HEK293 (cell line): ENCODE data around the gene TERC.

ENCODE experiments used
- FEZF1 ChIP-seq: fragments of 450-650 bp; formaldehyde crosslinking; IDR thresholded peaks from 2 replicates; pipeline ENCODE4 v1.5.1; 2016; ENCODE audit warnings: missing biosample characterization, missing genetic modification characterization
- IKZF3 ChIP-seq: fragments of 450-650 bp; IDR thresholded peaks from 2 replicates; pipeline ENCODE4 v1.5.0; 2018; ENCODE audit warnings: missing biosample characterization, mild to moderate bottlenecking, missing genetic modification characterization, moderate library complexity
- PRDM1 ChIP-seq: fragments of 450-650 bp; formaldehyde crosslinking; IDR thresholded peaks from 2 replicates; pipeline ENCODE4; 2016; ENCODE audit warnings: missing biosample characterization, missing genetic modification characterization
- PRDM10 ChIP-seq: fragments of 450-650 bp; formaldehyde crosslinking; IDR thresholded peaks from 2 replicates; pipeline ENCODE4 v1.5.1; 2016; ENCODE audit warnings: missing biosample characterization, missing genetic modification characterization
- ZBTB21 ChIP-seq: fragments of 450-650 bp; formaldehyde crosslinking; IDR thresholded peaks from 2 replicates; pipeline ENCODE4 v1.5.1; 2017; ENCODE audit warnings: missing biosample characterization, missing genetic modification characterization
- ZFP37 ChIP-seq: fragments of 450-650 bp; formaldehyde crosslinking; IDR thresholded peaks from 2 replicates; pipeline ENCODE4 v1.5.1; 2016; ENCODE audit warnings: missing biosample characterization, missing genetic modification characterization
- ZFP69B ChIP-seq: fragments of 450-650 bp; formaldehyde crosslinking; IDR thresholded peaks from 2 replicates; pipeline ENCODE4 v1.5.1; 2016; ENCODE audit warnings: missing biosample characterization, missing genetic modification characterization
- ZNF174 ChIP-seq: fragments of 450-650 bp; formaldehyde crosslinking; IDR thresholded peaks from 2 replicates; pipeline ENCODE4 v1.5.0; 2017; ENCODE audit warnings: missing biosample characterization, mild to moderate bottlenecking, missing genetic modification characterization
- ZNF610 ChIP-seq: fragments of 450-650 bp; formaldehyde crosslinking; IDR thresholded peaks from 2 replicates; pipeline ENCODE4 v1.5.1; 2016; ENCODE audit warnings: missing biosample characterization, missing genetic modification characterization, borderline replicate concordance
- ZNF664 ChIP-seq: fragments of 450-650 bp; formaldehyde crosslinking; IDR thresholded peaks from 2 replicates; pipeline ENCODE4 v1.5.1; 2016; ENCODE audit warnings: missing biosample characterization, missing genetic modification characterization
- TF ChIP-seq, protein P1 (sequence below): fragments of 450-650 bp; formaldehyde crosslinking; IDR thresholded peaks from 2 replicates; pipeline ENCODE4 v1.5.1; 2016; ENCODE audit warnings: missing biosample characterization, missing genetic modification characterization
- TF ChIP-seq, protein P2 (sequence below): fragments of 450-650 bp; formaldehyde crosslinking; IDR thresholded peaks from 2 replicates; pipeline ENCODE4 v1.5.1; 2016; ENCODE audit warnings: missing biosample characterization, missing genetic modification characterization
- TF ChIP-seq, protein P3 (sequence below): fragments of 450-650 bp; formaldehyde crosslinking; IDR thresholded peaks from 2 replicates; pipeline ENCODE4 v1.5.1; 2016; ENCODE audit warnings: missing biosample characterization, missing genetic modification characterization
- TF ChIP-seq, protein P4 (sequence below): fragments of 450-650 bp; formaldehyde crosslinking; conservative IDR thresholded peaks from 2 replicates; pipeline ENCODE4 v1.5.1; 2016; ENCODE audit warnings: low read depth, missing biosample characterization, missing genetic modification characterization
- TF ChIP-seq, protein P5 (sequence below): fragments of 450-650 bp; formaldehyde crosslinking; conservative IDR thresholded peaks from 2 replicates; pipeline ENCODE4 v1.5.1; 2016; ENCODE audit warnings: low read depth, missing biosample characterization, missing genetic modification characterization

The TERC gene

GRCh38 chr3:169771497-169772304, 6.8 kb upstream of the TERC start (continued):
- 0 out of 2 replicates have a peak, but pooled peaks have one; percentile 30 for TF ChIP-seq PRDM10
- TF ChIP-seq ZNF174: no peak
- TF ChIP-seq ZFP69B (tag by site-specific recombination): peak; percentile 58; the same call in 1 of the 2 replicates
- TF ChIP-seq FEZF1 (tag by site-specific recombination): peak; percentile 44; the same call in 1 of the 2 replicates
- 0 out of 2 replicates have a peak, but pooled peaks have one; percentile 42 for TF ChIP-seq ZNF610 (tag by site-specific recombination)
- TF ChIP-seq IKZF3 (tag by site-specific recombination): 0 out of 2 replicates have a peak, but pooled peaks have one; percentile 29
- TF ChIP-seq, protein P1, sequence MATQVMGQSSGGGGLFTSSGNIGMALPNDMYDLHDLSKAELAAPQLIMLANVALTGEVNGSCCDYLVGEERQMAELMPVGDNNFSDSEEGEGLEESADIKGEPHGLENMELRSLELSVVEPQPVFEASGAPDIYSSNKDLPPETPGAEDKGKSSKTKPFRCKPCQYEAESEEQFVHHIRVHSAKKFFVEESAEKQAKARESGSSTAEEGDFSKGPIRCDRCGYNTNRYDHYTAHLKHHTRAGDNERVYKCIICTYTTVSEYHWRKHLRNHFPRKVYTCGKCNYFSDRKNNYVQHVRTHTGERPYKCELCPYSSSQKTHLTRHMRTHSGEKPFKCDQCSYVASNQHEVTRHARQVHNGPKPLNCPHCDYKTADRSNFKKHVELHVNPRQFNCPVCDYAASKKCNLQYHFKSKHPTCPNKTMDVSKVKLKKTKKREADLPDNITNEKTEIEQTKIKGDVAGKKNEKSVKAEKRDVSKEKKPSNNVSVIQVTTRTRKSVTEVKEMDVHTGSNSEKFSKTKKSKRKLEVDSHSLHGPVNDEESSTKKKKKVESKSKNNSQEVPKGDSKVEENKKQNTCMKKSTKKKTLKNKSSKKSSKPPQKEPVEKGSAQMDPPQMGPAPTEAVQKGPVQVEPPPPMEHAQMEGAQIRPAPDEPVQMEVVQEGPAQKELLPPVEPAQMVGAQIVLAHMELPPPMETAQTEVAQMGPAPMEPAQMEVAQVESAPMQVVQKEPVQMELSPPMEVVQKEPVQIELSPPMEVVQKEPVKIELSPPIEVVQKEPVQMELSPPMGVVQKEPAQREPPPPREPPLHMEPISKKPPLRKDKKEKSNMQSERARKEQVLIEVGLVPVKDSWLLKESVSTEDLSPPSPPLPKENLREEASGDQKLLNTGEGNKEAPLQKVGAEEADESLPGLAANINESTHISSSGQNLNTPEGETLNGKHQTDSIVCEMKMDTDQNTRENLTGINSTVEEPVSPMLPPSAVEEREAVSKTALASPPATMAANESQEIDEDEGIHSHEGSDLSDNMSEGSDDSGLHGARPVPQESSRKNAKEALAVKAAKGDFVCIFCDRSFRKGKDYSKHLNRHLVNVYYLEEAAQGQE: no peak; the same call in 1 of the 2 replicates
- no peak; the same call in 1 of the 2 replicates for TF ChIP-seq ZFP37 (tag by site-specific recombination)
- TF ChIP-seq ZNF664: 0 out of 2 replicates have a peak, but pooled peaks have one; percentile 12
- TF ChIP-seq, protein P2, sequence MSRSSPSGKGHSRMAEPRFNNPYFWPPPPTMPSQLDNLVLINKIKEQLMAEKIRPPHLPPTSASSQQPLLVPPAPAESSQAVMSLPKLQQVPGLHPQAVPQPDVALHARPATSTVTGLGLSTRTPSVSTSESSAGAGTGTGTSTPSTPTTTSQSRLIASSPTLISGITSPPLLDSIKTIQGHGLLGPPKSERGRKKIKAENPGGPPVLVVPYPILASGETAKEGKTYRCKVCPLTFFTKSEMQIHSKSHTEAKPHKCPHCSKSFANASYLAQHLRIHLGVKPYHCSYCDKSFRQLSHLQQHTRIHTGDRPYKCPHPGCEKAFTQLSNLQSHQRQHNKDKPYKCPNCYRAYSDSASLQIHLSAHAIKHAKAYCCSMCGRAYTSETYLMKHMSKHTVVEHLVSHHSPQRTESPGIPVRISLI: peak; percentile 97
- TF ChIP-seq ZBTB21 (tag by site-specific recombination): 0 out of 2 replicates have a peak, but pooled peaks have one; percentile 50
- TF ChIP-seq, protein P3, sequence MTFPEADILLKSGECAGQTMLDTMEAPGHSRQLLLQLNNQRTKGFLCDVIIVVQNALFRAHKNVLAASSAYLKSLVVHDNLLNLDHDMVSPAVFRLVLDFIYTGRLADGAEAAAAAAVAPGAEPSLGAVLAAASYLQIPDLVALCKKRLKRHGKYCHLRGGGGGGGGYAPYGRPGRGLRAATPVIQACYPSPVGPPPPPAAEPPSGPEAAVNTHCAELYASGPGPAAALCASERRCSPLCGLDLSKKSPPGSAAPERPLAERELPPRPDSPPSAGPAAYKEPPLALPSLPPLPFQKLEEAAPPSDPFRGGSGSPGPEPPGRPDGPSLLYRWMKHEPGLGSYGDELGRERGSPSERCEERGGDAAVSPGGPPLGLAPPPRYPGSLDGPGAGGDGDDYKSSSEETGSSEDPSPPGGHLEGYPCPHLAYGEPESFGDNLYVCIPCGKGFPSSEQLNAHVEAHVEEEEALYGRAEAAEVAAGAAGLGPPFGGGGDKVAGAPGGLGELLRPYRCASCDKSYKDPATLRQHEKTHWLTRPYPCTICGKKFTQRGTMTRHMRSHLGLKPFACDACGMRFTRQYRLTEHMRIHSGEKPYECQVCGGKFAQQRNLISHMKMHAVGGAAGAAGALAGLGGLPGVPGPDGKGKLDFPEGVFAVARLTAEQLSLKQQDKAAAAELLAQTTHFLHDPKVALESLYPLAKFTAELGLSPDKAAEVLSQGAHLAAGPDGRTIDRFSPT (tag by site-specific recombination): peak; percentile 53; the same call in 1 of the 2 replicates
- TF ChIP-seq, protein P4, sequence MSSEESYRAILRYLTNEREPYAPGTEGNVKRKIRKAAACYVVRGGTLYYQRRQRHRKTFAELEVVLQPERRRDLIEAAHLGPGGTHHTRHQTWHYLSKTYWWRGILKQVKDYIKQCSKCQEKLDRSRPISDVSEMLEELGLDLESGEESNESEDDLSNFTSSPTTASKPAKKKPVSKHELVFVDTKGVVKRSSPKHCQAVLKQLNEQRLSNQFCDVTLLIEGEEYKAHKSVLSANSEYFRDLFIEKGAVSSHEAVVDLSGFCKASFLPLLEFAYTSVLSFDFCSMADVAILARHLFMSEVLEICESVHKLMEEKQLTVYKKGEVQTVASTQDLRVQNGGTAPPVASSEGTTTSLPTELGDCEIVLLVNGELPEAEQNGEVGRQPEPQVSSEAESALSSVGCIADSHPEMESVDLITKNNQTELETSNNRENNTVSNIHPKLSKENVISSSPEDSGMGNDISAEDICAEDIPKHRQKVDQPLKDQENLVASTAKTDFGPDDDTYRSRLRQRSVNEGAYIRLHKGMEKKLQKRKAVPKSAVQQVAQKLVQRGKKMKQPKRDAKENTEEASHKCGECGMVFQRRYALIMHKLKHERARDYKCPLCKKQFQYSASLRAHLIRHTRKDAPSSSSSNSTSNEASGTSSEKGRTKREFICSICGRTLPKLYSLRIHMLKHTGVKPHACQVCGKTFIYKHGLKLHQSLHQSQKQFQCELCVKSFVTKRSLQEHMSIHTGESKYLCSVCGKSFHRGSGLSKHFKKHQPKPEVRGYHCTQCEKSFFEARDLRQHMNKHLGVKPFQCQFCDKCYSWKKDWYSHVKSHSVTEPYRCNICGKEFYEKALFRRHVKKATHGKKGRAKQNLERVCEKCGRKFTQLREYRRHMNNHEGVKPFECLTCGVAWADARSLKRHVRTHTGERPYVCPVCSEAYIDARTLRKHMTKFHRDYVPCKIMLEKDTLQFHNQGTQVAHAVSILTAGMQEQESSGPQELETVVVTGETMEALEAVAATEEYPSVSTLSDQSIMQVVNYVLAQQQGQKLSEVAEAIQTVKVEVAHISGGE (tag by site-specific recombination): 0 out of 2 replicates have a peak, but pooled peaks have one; percentile 12
- TF ChIP-seq, protein P5, sequence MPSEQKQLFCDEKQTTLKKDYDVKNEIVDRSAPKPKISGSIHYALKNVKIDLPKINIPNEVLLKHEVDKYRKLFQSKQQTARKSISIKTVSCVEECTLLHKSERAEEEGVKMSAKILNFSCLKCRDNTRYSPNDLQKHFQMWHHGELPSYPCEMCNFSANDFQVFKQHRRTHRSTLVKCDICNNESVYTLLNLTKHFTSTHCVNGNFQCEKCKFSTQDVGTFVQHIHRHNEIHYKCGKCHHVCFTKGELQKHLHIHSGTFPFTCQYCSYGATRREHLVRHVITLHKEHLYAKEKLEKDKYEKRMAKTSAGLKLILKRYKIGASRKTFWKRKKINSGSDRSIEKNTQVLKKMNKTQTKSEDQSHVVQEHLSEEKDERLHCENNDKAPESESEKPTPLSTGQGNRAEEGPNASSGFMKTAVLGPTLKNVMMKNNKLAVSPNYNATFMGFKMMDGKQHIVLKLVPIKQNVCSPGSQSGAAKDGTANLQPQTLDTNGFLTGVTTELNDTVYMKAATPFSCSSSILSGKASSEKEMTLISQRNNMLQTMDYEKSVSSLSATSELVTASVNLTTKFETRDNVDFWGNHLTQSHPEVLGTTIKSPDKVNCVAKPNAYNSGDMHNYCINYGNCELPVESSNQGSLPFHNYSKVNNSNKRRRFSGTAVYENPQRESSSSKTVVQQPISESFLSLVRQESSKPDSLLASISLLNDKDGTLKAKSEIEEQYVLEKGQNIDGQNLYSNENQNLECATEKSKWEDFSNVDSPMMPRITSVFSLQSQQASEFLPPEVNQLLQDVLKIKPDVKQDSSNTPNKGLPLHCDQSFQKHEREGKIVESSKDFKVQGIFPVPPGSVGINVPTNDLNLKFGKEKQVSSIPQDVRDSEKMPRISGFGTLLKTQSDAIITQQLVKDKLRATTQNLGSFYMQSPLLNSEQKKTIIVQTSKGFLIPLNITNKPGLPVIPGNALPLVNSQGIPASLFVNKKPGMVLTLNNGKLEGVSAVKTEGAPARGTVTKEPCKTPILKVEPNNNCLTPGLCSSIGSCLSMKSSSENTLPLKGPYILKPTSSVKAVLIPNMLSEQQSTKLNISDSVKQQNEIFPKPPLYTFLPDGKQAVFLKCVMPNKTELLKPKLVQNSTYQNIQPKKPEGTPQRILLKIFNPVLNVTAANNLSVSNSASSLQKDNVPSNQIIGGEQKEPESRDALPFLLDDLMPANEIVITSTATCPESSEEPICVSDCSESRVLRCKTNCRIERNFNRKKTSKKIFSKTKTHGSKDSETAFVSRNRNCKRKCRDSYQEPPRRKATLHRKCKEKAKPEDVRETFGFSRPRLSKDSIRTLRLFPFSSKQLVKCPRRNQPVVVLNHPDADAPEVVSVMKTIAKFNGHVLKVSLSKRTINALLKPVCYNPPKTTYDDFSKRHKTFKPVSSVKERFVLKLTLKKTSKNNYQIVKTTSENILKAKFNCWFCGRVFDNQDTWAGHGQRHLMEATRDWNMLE: no peak
- TF ChIP-seq PRDM1 (tag by site-specific recombination): peak; percentile 97
